NCI-H226 (cell line): ENCODE data around the gene C1orf35.

ENCODE experiments used
- DNase-seq: peaks from one replicate; pipeline ENCODE4 v3.0.0-alpha.2; 2015

The C1orf35 gene

GRCh38 chr1:228077565-228078330, 25.4 kb downstream of the C1orf35 start:
- DNase-seq: no peak

GRCh38 chr1:228076796-228077430, 26.2 kb downstream of the C1orf35 start:
- no peak for DNase-seq

GRCh38 chr1:228075801-228076271, 27.3 kb downstream of the C1orf35 start:
- no peak for DNase-seq

GRCh38 chr1:228074954-228075730, 28.0 kb downstream of the C1orf35 start:
- DNase-seq: no peak

GRCh38 chr1:228073857-228074545, 29.1 kb downstream of the C1orf35 start:
- no peak for DNase-seq

- no peak for DNase-seq
These were observed 29.9 kb downstream of the C1orf35 start for GRCh38 chr1:228073061-228073856.

- no peak for DNase-seq
These were observed 30.5 kb downstream of the C1orf35 start for GRCh38 chr1:228072658-228073043.

- DNase-seq: no peak
These were observed 31.1 kb downstream of the C1orf35 start for GRCh38 chr1:228071839-228072657.

- no peak for DNase-seq
These were observed 32.3 kb downstream of the C1orf35 start for GRCh38 chr1:228070851-228071250.

- no peak for DNase-seq
These were observed 33.0 kb downstream of the C1orf35 start for GRCh38 chr1:228070173-228070572.

- no peak for DNase-seq
These were observed 34.8 kb downstream of the C1orf35 start for GRCh38 chr1:228068359-228068758.

- no peak for DNase-seq
These were observed 36.1 kb downstream of the C1orf35 start for GRCh38 chr1:228066891-228067654.

- no peak for DNase-seq
These were observed 36.7 kb downstream of the C1orf35 start for GRCh38 chr1:228066416-228066815.

GRCh38 chr1:228065543-228066347, 37.4 kb downstream of the C1orf35 start:
- no peak for DNase-seq

GRCh38 chr1:228064741-228065542, 38.2 kb downstream of the C1orf35 start:
- DNase-seq: no peak

GRCh38 chr1:228064296-228064695, 38.8 kb downstream of the C1orf35 start:
- DNase-seq: no peak

GRCh38 chr1:228063251-228064191, 39.6 kb downstream of the C1orf35 start:
- no peak for DNase-seq
